Panc1 (cell line): ENCODE measurements around the gene TMEM132C.

ENCODE experiments used
- POLR2AphosphoS5 ChIP-seq: IDR thresholded peaks from 2 replicates; pipeline ENCODE4 v1.6.1; 2012; ENCODE audit warnings: mild to moderate bottlenecking, low read depth, low read length, moderate library complexity
- REST ChIP-seq, 2 experiments: IDR thresholded peaks; 2 replicates each; pipeline ENCODE4 v1.6.1; 2011 to 2012; ENCODE audit warnings: low read depth in 2 of 2, control low read depth in 1 of 2, low read length in 1 of 2, mild to moderate bottlenecking in 1 of 2, moderate library complexity in 1 of 2; ENCODE audit not compliant: insufficient read depth in 1 of 2
- TF ChIP-seq, protein P1 (sequence below): fragments of 450-650 bp; IDR thresholded peaks from 2 replicates; pipeline ENCODE4 v1.5.1; 2017; ENCODE audit warnings: mild to moderate bottlenecking

GRCh38 chr12:128534906-128535305 lies 267.9 kb downstream of the TMEM132C start:
- TF ChIP-seq, protein P1, sequence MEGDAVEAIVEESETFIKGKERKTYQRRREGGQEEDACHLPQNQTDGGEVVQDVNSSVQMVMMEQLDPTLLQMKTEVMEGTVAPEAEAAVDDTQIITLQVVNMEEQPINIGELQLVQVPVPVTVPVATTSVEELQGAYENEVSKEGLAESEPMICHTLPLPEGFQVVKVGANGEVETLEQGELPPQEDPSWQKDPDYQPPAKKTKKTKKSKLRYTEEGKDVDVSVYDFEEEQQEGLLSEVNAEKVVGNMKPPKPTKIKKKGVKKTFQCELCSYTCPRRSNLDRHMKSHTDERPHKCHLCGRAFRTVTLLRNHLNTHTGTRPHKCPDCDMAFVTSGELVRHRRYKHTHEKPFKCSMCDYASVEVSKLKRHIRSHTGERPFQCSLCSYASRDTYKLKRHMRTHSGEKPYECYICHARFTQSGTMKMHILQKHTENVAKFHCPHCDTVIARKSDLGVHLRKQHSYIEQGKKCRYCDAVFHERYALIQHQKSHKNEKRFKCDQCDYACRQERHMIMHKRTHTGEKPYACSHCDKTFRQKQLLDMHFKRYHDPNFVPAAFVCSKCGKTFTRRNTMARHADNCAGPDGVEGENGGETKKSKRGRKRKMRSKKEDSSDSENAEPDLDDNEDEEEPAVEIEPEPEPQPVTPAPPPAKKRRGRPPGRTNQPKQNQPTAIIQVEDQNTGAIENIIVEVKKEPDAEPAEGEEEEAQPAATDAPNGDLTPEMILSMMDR, result no peak
- no peak for TF ChIP-seq POLR2AphosphoS5
- TF ChIP-seq REST (IDR thresholded peaks at IDR 0.05; ENCODE audit: insufficient read depth in 1 of 2, low read depth in 2 of 2, low read length in 1 of 2), result no peak
